ENCODE measurements around the gene FBXW11. TPM values are rescaled to one million over a fixed set of nuclear protein-coding genes. Genes with fewer than 3 reads are reported as not detected.

The FBXW11 gene
- total RNA-seq (10 to 100 TPM; 28.3 to 30.1 TPM), total RNA-seq (49.1 to 83.8 reads per million in 2 donors)

DNA sequence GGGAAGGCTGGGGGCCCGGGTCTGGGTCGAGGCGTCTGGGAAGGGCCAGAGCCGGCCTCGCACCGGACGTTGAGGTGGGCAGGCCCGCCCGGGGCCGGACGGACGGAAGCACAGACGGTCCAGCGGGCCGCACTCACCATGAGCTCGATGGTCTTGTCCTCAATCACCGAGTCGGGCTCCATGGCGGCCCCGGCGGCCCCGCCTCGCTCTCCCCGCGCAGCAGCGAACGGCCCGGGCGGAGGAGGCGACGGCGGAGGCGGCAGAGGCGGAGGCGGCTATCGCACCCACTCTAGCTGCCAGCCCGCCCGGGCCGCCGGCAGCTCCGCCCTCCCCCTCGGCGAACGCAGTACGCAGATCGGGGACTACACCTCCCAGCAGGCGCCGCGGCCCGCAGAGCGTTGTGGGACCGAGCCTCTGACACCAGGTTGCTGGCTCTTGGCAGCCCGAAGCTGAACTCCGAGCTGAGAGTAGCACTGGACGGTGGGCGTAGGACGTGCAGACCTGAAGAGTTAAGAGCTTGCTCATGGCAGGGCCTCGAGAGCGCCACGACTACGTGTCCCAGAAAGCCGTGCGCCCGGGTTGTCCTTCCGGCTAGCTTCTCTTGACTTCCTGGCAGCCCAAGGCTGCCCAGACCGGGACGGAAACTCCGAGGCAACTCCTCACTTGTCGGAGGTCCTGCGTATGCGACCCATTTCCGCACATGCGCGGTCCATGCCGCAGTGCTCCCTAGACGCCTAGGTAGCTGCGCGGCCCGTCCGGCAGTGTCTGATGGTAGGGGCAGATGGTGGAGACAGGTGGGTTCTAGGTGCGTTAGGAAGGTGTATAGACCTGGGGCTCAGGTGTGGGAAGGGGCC is at the start of gene FBXW11:
TSS of gene FBXW11 (minus strand) at position 318 of the 854 bp plus-strand sequence. CDS start at position 182, 136 bp downstream.
- peak within 1 kb of the TSS; percentile 99 for H3K27ac Mint-ChIP-seq
- H3K4me1 Mint-ChIP-seq: peaks cover 38% of the 10 kb centered on the region
- ATAC-seq (peak; percentile 91), DNase-seq (peak; percentile 86 to 90 (median 90))
- H3K4me3 Mint-ChIP-seq: peak within 1 kb of the TSS; percentile 98
- H3K9me3 ChIP-seq (ENCODE audit: control insufficient read depth, low read length, poor library complexity, severe bottlenecking): no peaks in the 10 kb centered on the region
- peaks cover 3% of the 10 kb centered on the region for H3K36me3 Mint-ChIP-seq (ENCODE audit: low read depth)
- no peaks in the 10 kb centered on the region for H3K27me3 Mint-ChIP-seq

DNA sequence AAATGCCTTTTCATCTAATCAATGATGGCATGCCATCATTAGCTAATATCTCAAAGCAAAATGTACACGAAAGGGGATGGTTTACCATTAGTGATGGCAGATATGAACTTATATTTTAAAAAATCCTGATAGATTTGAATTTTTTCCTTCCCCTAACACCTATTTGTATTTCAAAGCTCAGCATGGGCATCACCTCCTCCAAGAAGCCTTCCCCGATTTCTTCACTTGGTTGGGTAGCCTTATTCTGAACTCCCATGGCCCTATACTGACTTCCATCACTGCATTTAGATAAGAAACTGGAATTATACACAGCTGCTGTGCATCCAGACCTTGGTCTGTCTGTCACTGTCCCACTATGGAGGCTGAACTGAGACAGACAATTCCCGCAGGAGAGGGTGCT is 49.6 kb upstream of the FBXW11 start:
- ATAC-seq (no peak), DNase-seq (no peak)
- Mint-ChIP-seq H3K27me3 (no peaks in the 10 kb centered on the region), H3K4me3 (peak overlapping the region; percentile 79), H3K27ac (peak overlapping the region; percentile 87), H3K4me1 (peaks cover 12% of the 10 kb centered on the region), H3K36me3 (ENCODE audit: low read depth) (peaks cover 12% of the 10 kb centered on the region)
- H3K9me3 ChIP-seq (ENCODE audit: control insufficient read depth, low read length, poor library complexity, severe bottlenecking): no peaks in the 10 kb centered on the region

DNA sequence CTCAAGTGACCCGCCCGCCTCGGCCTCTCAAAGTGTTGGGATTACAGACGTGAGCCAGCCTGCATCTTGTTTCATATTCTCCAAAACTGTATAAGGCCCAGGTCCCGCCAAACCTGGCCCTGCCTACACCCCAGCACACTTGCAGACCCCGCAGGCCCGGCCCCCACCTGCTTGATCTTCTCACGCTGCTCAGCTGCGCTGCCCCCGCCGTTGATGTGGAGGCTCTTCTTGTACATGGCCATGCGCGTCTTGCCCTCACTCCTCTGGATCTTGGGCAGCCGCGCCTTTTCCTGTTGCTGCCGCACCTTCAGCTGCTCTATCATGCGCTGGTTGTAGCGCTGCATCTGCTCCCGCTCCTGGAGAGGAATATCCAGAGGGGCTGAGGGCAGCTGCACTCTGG is 49.0 kb upstream of the FBXW11 start:
- H3K36me3 Mint-ChIP-seq (ENCODE audit: low read depth): peaks cover 12% of the 10 kb centered on the region
- ATAC-seq (no peak), DNase-seq (no peak)
- peaks cover 12% of the 10 kb centered on the region for H3K4me1 Mint-ChIP-seq
- no peaks in the 10 kb centered on the region for H3K27me3 Mint-ChIP-seq
- no peak overlapping the region for H3K4me3 Mint-ChIP-seq
- H3K9me3 ChIP-seq (ENCODE audit: control insufficient read depth, low read length, poor library complexity, severe bottlenecking): no peaks in the 10 kb centered on the region
- H3K27ac Mint-ChIP-seq: peak overlapping the region; percentile 87

DNA sequence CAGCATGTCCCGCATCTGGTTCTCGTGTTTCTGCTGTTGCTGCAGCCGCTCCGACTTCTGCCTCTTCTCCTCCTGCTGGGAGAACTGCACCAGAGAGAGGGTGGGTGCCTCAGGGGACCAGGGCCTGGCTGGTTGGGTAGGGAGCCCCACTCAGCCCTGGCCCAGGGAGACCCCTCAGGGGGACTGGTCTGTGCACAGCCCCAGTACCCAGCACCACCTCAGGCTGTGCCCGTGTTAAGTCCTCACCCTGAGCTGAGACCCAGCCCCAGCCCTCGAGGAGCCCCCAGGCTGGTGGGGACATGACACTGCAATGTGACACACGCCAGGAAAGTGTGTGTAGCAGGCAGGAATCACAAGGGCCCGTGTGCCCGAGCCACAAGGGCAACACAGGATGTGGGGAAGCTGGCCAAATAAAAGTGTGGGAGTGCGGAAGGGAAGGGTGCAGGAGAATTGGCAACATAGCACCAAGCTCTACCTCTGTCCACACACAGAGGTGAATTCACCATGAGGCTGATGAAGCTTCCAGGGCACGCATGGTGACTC is 48.2 kb upstream of the FBXW11 start:
- H3K27ac Mint-ChIP-seq: no peak overlapping the region
- ATAC-seq: no peak
- DNase-seq: no peak
- H3K4me3 Mint-ChIP-seq: no peak overlapping the region
- peaks cover 12% of the 10 kb centered on the region for H3K36me3 Mint-ChIP-seq (ENCODE audit: low read depth)
- H3K4me1 Mint-ChIP-seq: peaks cover 8% of the 10 kb centered on the region
- H3K27me3 Mint-ChIP-seq: no peaks in the 10 kb centered on the region
- no peaks in the 10 kb centered on the region for H3K9me3 ChIP-seq (ENCODE audit: control insufficient read depth, low read length, poor library complexity, severe bottlenecking)

DNA sequence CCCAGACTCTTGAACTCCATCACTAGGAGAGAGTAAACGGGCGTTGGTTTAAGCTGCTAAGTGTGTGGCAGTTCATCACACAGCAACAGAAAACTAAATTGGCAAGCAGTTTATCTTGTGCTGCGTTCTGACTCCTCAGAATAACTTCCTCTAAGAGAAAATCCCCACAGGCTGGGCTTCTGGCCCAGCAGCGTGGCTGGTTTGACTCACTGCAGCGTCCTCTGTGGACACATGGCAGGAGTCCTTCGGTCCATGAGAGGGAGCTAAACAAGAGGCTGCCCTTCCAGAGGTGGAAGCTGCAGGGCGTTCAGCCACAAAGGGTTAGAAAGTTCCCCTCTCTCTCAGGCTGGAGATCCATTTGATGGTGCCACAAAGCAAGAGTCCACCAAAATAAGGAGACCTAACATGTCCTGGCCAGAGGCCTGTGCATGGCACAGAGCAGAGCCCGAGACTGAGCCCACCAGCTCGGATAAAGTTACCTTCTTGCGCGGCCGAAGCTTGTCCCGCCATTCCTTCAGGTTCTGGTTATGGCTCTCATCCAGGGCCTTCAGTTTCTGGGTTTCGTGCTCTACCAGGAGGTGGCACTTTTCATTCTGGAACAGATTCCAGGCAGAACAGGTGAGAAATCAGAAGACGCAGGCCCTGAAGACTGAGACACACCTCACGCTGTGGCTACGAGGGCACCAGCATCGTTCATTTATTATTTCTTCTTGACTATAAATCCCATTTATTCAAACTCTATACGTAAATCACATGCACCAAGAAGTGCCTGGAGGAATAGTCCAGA is 46.2 kb upstream of the FBXW11 start:
- ATAC-seq (no peak), DNase-seq (no peak)
- no peak overlapping the region for H3K4me3 Mint-ChIP-seq
- peaks cover 16% of the 10 kb centered on the region for H3K36me3 Mint-ChIP-seq (ENCODE audit: low read depth)
- H3K9me3 ChIP-seq (ENCODE audit: control insufficient read depth, low read length, poor library complexity, severe bottlenecking): no peaks in the 10 kb centered on the region
- H3K27ac Mint-ChIP-seq: peak overlapping the region; percentile 19
- H3K27me3 Mint-ChIP-seq: no peaks in the 10 kb centered on the region
- peaks cover 18% of the 10 kb centered on the region for H3K4me1 Mint-ChIP-seq

DNA sequence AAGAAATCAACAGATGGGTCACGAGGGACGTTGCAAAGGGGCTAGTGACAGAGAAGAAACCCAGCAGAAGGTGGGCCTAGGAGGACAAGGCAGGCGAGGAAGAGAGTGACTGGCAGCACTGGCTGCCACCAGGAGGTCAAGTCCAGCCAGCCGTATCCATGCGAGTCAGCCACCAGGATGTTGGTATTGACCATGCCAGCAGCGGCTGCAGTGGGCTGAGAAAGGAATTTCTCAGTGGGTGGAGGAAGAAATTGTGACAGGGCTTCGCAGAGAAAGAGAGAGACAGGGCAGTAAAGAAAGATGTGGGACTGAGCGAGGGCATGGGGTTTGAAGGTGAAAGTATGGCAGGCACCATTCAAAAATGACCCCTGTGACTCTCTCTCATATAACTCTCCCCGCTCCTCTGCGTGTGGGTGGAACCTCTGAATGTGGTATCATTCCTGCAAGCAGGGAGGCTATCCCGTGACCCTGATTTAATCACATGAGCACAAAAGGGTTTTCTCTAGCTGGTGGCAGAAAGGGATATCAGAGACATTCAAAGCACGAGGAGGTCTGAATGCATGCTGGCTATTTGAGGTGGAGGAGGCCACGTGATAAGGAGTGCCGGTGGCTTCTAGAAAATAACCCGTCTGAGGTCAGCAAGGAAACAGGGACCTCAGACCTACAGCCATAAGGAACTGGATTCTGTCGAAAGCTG is 45.4 kb upstream of the FBXW11 start:
- no peak overlapping the region for H3K4me3 Mint-ChIP-seq
- no peaks in the 10 kb centered on the region for H3K9me3 ChIP-seq (ENCODE audit: control insufficient read depth, low read length, poor library complexity, severe bottlenecking)
- peaks cover 17% of the 10 kb centered on the region for H3K4me1 Mint-ChIP-seq
- H3K36me3 Mint-ChIP-seq (ENCODE audit: low read depth): peaks cover 16% of the 10 kb centered on the region
- no peaks in the 10 kb centered on the region for H3K27me3 Mint-ChIP-seq
- no peak for DNase-seq
- ATAC-seq: no peak
- H3K27ac Mint-ChIP-seq: peak overlapping the region; percentile 89

DNA sequence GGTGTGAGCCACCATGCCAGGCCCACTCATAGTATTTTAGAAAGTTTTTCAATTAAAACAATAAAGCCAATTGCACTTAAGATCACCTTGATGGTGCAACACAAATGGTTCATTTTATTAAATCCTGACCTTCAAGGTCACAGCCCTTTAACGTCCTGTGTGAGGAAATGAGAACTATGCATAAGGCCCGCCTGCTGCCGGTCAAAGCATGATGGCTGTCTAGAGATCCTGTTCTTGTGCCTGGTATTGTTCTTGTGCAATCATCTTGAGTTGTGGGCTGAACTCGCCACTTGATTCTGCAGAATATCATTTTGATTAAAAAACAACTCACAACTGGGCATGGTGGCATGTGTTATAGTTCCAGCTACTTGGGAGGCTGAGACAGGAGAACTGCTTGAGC is 43.6 kb upstream of the FBXW11 start:
- no peak overlapping the region for H3K4me3 Mint-ChIP-seq
- ATAC-seq (no peak), DNase-seq (no peak)
- no peaks in the 10 kb centered on the region for H3K27me3 Mint-ChIP-seq
- no peak overlapping the region for H3K27ac Mint-ChIP-seq
- H3K36me3 Mint-ChIP-seq (ENCODE audit: low read depth): peaks cover 10% of the 10 kb centered on the region
- H3K4me1 Mint-ChIP-seq: peaks cover 13% of the 10 kb centered on the region
- H3K9me3 ChIP-seq (ENCODE audit: control insufficient read depth, low read length, poor library complexity, severe bottlenecking): no peaks in the 10 kb centered on the region

DNA sequence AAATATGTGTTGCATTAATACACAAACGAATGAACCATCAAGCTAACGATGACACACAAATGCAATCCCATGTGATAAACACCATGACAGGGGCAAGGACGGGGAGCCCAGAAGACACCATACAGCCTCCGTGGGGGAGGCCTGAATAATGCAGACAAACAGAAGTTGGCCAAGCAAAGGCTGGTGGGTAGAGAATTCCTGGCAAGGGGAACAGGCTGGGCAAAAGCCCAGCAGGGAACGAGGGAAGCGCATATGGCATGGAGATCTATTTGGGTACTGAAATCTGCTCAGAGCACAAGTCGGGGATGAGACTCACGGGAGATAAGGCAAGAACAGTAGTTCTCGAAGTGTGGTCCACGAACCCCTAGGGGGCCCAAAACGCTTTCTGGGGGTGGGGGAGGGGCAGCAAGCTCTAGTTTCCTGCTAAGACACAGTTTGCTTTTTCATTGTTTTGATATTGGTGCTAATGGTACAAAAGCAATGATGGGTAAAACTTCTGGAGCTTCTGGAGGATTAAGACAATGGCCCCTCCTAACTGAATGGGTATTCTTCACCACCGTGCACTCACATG is 42.9 kb upstream of the FBXW11 start:
- H3K27me3 Mint-ChIP-seq: no peaks in the 10 kb centered on the region
- H3K36me3 Mint-ChIP-seq (ENCODE audit: low read depth): peaks cover 10% of the 10 kb centered on the region
- ATAC-seq (no peak), DNase-seq (no peak)
- H3K27ac Mint-ChIP-seq: peak overlapping the region; percentile 73
- peaks cover 16% of the 10 kb centered on the region for H3K4me1 Mint-ChIP-seq
- no peaks in the 10 kb centered on the region for H3K9me3 ChIP-seq (ENCODE audit: control insufficient read depth, low read length, poor library complexity, severe bottlenecking)
- H3K4me3 Mint-ChIP-seq: no peak overlapping the region

DNA sequence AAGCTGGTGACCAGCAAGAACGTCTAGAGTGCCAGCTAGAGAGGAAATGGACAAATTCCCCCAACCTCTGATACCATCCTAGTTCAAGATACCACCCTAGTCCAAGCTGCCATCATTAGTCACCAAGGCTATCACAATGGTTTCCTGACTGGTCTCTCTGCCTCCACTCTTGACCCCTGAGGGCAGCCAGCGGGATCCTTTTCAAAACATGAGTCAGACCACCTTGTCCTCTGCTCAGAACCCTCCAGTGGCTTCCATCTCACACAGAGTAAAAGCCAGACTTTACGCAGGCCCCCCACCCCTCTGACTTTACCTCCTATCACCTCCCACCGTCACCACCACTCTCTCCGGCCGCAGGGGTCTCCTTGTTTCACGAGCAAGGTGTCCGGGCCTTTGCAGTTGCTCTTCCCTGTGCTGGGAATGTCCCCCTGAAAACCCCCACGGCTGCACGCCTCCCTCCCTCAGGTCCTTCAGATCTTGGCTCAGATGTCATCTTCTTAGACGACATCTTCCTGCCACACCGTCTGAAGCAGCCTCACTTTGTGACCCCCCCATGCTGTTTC is 42.2 kb upstream of the FBXW11 start:
- H3K4me3 Mint-ChIP-seq: no peak overlapping the region
- DNase-seq (no peak), ATAC-seq (no peak)
- H3K27ac Mint-ChIP-seq: peak overlapping the region; percentile 73
- peaks cover 10% of the 10 kb centered on the region for H3K36me3 Mint-ChIP-seq (ENCODE audit: low read depth)
- H3K27me3 Mint-ChIP-seq: no peaks in the 10 kb centered on the region
- no peaks in the 10 kb centered on the region for H3K9me3 ChIP-seq (ENCODE audit: control insufficient read depth, low read length, poor library complexity, severe bottlenecking)
- H3K4me1 Mint-ChIP-seq: peaks cover 16% of the 10 kb centered on the region

DNA sequence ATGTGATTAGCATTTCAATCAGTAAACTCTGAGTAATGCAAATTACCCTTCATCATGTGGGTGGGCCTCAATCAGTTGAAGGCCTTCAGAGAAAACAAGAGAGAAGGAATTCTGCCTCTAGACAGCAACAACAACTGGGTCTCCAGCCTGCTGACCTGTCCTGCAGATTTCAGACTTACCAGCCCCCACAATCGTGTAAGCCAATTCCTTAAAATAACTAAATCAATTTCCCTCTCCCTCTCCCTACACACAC is 41.7 kb upstream of the FBXW11 start:
- Mint-ChIP-seq H3K4me3 (no peak overlapping the region), H3K27ac (peak overlapping the region; percentile 73), H3K4me1 (peaks cover 16% of the 10 kb centered on the region), H3K27me3 (no peaks in the 10 kb centered on the region), H3K36me3 (ENCODE audit: low read depth) (peaks cover 10% of the 10 kb centered on the region)
- no peak for ATAC-seq
- H3K9me3 ChIP-seq (ENCODE audit: control insufficient read depth, low read length, poor library complexity, severe bottlenecking): no peaks in the 10 kb centered on the region
- DNase-seq: no peak

DNA sequence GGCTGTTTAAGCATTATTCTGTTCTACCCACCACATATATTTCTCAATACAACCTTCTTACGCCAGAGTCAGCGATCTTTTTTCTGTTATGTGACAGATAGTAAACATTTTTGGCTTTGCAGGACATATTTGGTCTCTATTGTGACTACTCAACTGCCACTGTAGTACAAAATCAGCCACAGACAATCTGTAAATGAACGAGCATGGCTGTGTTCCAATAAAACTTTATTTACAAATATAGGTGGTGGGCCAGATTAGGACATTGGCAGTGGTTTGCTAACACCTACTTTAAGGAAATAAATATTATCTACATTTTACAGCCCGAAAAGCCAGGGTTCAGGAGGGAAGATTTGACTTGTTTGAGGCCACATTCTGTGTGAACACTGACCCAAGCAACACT is 40.2 kb upstream of the FBXW11 start:
- no peak overlapping the region for H3K4me3 Mint-ChIP-seq
- H3K36me3 Mint-ChIP-seq (ENCODE audit: low read depth): peaks cover 8% of the 10 kb centered on the region
- ATAC-seq (no peak), DNase-seq (no peak)
- H3K4me1 Mint-ChIP-seq: peaks cover 16% of the 10 kb centered on the region
- H3K9me3 ChIP-seq (ENCODE audit: control insufficient read depth, low read length, poor library complexity, severe bottlenecking): no peaks in the 10 kb centered on the region
- no peak overlapping the region for H3K27ac Mint-ChIP-seq
- no peaks in the 10 kb centered on the region for H3K27me3 Mint-ChIP-seq

DNA sequence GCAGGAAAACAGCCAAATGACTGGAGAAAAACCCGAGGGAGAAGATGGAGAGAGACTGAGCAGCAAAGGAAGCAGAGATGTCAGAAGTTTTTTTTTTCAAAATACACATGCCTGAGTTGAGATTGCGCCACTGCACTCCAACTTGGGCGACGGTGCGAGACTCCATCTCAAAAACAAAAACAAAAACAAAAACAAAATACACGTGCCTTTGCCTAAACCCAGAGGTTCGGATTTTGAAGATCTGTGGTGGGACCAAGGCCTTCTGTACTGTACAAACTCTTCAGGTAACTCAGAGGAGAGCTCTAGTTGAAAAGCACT is 38.8 kb upstream of the FBXW11 start:
- Mint-ChIP-seq H3K4me3 (peak overlapping the region; percentile 57), H3K27ac (peak overlapping the region; percentile 78)
- ATAC-seq: no peak

More for the DNA sequence above, 38.8 kb upstream of the FBXW11 start:
- Mint-ChIP-seq H3K27me3 (no peaks in the 10 kb centered on the region), H3K36me3 (ENCODE audit: low read depth) (peaks cover 7% of the 10 kb centered on the region), H3K4me1 (peaks cover 16% of the 10 kb centered on the region)
- no peak for DNase-seq
- H3K9me3 ChIP-seq (ENCODE audit: control insufficient read depth, low read length, poor library complexity, severe bottlenecking): no peaks in the 10 kb centered on the region

Measured in T-helper 17 cell (primary cell).